ENCODE results near the gene LIM2.
A peak's percentile ranks its signal among the peaks of the same experiment; 100 is the strongest.

DNA sequence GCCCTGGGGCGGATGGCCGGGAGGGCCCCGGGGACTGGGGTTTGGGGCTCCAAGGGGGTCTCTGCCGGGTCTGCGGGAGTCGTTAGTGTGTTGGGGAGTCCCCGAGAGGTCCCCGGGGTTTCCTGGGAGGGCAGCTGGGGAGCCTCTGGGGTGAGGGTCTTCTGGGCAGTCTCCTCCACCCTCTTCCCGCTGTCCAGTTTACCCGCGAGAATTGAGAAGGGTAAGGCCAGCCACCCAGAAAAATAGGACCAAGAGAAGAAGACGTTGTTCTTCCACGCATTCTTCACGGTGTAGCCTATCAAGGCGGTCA lies 20.6 kb downstream of the LIM2 start:
- TF ChIP-seq, protein P1, sequence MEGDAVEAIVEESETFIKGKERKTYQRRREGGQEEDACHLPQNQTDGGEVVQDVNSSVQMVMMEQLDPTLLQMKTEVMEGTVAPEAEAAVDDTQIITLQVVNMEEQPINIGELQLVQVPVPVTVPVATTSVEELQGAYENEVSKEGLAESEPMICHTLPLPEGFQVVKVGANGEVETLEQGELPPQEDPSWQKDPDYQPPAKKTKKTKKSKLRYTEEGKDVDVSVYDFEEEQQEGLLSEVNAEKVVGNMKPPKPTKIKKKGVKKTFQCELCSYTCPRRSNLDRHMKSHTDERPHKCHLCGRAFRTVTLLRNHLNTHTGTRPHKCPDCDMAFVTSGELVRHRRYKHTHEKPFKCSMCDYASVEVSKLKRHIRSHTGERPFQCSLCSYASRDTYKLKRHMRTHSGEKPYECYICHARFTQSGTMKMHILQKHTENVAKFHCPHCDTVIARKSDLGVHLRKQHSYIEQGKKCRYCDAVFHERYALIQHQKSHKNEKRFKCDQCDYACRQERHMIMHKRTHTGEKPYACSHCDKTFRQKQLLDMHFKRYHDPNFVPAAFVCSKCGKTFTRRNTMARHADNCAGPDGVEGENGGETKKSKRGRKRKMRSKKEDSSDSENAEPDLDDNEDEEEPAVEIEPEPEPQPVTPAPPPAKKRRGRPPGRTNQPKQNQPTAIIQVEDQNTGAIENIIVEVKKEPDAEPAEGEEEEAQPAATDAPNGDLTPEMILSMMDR (IDR thresholded peaks at IDR 0.05) = no peak
- TF ChIP-seq POLR2A (IDR thresholded peaks at IDR 0.05) = peak; percentile 88 to 90 (median 89)

All from body of pancreas (tissue), 4 donors.